ENCODE data around the gene PGBD5. TPM values are rescaled to one million over a fixed set of nuclear protein-coding genes. Genes with fewer than 3 reads are reported as not detected.
A peak's percentile ranks its signal among the peaks of the same experiment; 100 is the strongest.

PGBD5 gene
- polyA plus RNA-seq, 1 donor from 2014 or later: not detected

DNA sequence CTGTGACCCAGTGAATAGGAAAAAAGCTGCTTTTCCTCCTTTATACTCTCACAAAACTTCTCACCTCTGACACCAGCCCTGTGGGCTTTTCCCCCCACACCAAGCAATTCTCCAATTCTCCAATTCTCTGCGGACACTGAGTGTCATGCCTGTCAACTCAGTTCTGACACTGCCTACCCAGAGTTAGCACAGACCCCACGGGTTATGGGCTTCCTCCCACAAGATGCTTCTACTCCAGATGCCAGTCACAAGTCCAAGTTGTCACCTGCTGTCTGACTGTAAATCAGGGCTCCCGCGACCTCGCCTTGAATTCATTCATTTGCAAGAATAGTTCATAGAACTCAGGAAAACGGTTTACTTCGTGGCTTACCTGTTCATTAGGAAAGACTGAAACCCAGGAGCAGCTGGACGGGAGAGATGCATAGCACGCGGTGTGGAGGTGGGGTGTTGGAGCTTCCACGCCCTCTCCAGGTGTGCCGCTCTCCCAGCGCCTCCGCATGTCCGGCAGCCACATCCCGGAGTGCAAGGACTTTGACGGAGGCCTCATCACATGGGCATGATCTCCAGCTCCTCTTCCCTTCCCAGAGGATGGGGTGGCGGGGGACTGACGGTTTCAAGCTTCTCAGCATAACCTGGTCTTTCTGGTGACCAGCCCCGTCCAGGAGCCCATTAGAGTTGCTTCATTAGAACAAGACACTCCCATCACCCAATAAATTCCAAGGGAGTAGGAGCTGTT lies 154.7 kb downstream of the PGBD5 start:
- H3K36me3 Mint-ChIP-seq: peaks cover 5% of the 10 kb centered on the region
- no peaks in the 10 kb centered on the region for H3K9me3 Mint-ChIP-seq
- no peak overlapping the region for H3K4me3 Mint-ChIP-seq
- peaks cover 19 to 27% (median 19%) of the 10 kb centered on the region in 3 donors for H3K4me1 Mint-ChIP-seq
- H3K27ac Mint-ChIP-seq: no peak overlapping the region
- no peaks in the 10 kb centered on the region for H3K27me3 Mint-ChIP-seq

- Mint-ChIP-seq H3K4me1 (peaks cover 19 to 27% (median 19%) of the 10 kb centered on the region in 3 donors), H3K27me3 (no peaks in the 10 kb centered on the region), H3K36me3 (peaks cover 5% of the 10 kb centered on the region), H3K27ac (peak overlapping the region in 1 of 3 donors; percentile 50), H3K9me3 (no peaks in the 10 kb centered on the region), H3K4me3 (peak overlapping the region in 1 of 4 donors; percentile 39)
Observed at GRCh38 chr1:230270559-230271281, 155.4 kb downstream of the PGBD5 start.

GRCh38 chr1:230270185-230270558 lies 156.0 kb downstream of the PGBD5 start:
- H3K27ac Mint-ChIP-seq: peak overlapping the region in 1 of 3 donors; percentile 50
- no peaks in the 10 kb centered on the region for H3K9me3 Mint-ChIP-seq
- no peaks in the 10 kb centered on the region for H3K27me3 Mint-ChIP-seq
- H3K36me3 Mint-ChIP-seq: peaks cover 5% of the 10 kb centered on the region
- no peak overlapping the region for H3K4me3 Mint-ChIP-seq
- peaks cover 19 to 27% (median 19%) of the 10 kb centered on the region in 3 donors for H3K4me1 Mint-ChIP-seq

GRCh38 chr1:230268371-230269170 lies 157.6 kb downstream of the PGBD5 start:
- H3K27ac Mint-ChIP-seq: no peak overlapping the region
- H3K4me1 Mint-ChIP-seq: peaks cover 13 to 16% (median 14%) of the 10 kb centered on the region in 3 donors
- peak overlapping the region in 1 of 4 donors; percentile 41 for H3K4me3 Mint-ChIP-seq
- peaks cover 5% of the 10 kb centered on the region for H3K36me3 Mint-ChIP-seq
- no peaks in the 10 kb centered on the region for H3K9me3 Mint-ChIP-seq
- no peaks in the 10 kb centered on the region for H3K27me3 Mint-ChIP-seq

DNA sequence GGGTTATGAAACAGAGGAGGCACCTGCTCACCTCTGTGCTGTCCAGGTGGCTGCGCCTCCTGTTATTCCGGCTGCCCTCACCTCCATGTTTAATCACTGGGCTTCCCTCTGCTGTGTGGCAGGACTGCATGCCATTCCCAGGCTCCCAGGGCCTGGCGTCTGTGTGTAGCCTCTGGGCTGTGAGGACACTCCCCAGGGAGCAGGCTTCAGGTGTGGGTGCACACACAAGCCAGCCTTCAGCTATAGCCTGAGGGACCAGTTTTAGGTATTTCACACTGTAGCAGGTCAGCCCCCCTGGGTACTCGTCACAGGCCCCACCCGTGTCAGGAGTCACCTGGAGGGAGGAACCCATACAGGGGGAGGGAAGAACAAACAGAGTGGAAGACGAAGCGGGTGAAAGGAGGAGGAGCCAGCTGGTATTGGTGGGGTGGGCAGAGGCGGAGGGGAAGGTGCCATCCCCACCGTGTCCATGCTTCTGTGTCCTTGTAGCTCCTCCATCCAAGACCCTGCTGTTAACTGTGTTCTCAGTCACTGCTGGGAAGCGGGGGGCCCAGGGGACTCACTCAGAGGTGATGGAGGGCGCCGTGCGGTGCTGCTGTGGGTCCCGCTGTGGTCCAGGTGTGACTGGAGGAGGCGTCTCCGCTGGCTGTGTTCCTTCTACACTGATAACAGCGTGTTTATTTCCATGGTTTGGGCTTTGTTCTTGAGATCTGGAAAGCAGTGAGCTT lies 158.6 kb downstream of the PGBD5 start:
- H3K27ac Mint-ChIP-seq: no peak overlapping the region
- no peaks in the 10 kb centered on the region for H3K27me3 Mint-ChIP-seq
- H3K4me3 Mint-ChIP-seq: no peak overlapping the region
- H3K36me3 Mint-ChIP-seq: peaks cover 7% of the 10 kb centered on the region
- peaks cover 11 to 16% (median 15%) of the 10 kb centered on the region in 3 donors for H3K4me1 Mint-ChIP-seq
- H3K9me3 Mint-ChIP-seq: no peaks in the 10 kb centered on the region

DNA sequence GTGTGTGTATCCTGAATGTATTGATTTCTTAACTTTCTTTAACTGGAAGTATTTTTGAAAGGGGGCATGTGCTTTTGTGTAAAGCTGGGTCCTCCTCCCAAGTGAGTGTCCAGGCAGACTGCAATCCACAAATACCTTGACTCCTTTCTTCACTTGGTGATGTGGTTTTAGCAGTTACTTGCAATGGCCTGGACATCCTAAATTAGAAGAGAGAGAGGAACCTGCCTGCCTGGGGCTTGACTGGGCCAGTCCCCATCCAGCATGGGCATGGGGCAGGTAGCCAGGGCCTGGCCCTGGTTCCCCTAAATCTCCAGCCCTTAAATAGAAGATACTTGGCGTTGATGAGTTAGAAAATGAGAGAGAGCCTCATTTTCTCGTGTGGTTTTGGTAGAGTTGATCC lies 159.7 kb downstream of the PGBD5 start:
- H3K27ac Mint-ChIP-seq: peak overlapping the region in 1 of 3 donors; percentile 36
- no peaks in the 10 kb centered on the region for H3K9me3 Mint-ChIP-seq
- H3K4me3 Mint-ChIP-seq: no peak overlapping the region
- H3K4me1 Mint-ChIP-seq: peaks cover 14 to 15% (median 15%) of the 10 kb centered on the region in 3 donors
- no peaks in the 10 kb centered on the region for H3K27me3 Mint-ChIP-seq
- H3K36me3 Mint-ChIP-seq: peaks cover 7% of the 10 kb centered on the region

DNA sequence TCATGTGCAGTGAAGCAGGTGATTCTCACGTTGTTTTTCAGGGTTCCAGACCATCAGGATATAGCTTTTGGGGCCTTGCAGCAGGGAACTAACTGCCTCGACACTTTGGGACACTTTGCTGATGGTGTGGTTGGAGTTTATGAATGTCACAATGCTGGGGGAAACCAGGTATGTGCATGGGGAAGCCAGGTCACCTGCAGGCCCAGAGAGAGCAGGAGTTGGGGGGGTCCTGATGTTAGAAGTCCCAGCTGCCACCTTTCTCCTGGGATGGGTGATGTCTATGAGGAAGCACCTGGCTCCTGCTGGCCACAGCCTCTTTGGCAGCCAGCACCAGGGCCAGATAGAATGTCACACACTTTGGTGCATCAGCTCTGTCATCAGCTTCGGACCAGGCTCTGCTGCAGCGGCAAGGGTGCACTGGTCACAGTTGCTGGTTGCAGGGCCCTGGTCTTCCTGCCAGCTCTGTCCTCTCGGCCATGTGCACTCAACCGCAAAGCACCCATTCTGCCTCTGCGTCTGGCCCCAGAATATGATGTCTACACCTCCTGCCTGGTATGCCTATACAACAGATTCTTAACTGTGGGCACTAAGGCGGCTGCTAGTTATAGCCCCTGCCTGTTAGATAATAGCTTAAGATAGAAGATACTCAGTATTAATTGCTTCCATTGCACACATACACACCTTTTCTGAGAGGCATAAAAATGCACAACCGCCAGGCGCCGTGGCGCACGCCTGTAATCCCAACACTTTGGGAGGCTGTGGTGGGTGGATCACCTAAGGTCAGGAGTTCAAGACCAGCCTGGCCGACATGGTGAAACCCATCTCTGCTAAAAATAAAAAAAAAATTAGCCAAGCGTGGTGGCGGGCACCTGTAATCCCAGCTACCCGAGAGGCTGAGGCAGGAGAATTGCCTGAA lies 160.7 kb downstream of the PGBD5 start:
- H3K4me1 Mint-ChIP-seq: peaks cover 10 to 15% (median 13%) of the 10 kb centered on the region in 3 donors
- peaks cover 7% of the 10 kb centered on the region for H3K36me3 Mint-ChIP-seq

More for the DNA sequence above, 160.7 kb downstream of the PGBD5 start:
- no peaks in the 10 kb centered on the region for H3K27me3 Mint-ChIP-seq
- no peak overlapping the region for H3K4me3 Mint-ChIP-seq
- H3K9me3 Mint-ChIP-seq: no peaks in the 10 kb centered on the region
- H3K27ac Mint-ChIP-seq: no peak overlapping the region

Other genes starting within 250 kb of the PGBD5 start
- gene COG2, start 216.1 kb upstream of the PGBD5 start, polyA plus RNA-seq: 31.8 TPM

All from IgD-negative memory B cell (primary cell).